COLO829 (cell line): ENCODE measurements around the gene LEAP2.

ENCODE experiments used
- DNase-seq: peaks from one replicate; pipeline ENCODE4 v3.0.0; 2012; ENCODE audit warnings: low spot score

Gene LEAP2

DNA sequence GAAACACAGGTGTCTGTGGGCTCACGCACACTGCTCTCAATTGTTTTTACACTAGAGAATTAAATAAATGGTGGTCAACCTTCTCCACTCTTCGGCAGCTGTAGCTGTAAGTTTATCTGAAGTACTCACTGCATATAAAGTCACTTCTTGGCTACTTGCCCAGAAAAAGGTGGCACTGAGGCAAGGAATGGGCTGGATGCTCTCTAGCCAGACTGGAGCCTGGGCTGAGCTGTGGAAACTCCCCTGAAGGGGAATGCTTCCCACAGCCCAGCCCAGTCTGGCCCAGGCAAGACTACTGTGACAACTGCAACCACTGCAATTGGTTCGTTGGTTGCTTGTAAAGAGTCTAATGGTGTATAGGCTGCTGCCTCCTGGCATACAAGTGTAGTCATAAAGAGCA is 4.5 kb downstream of the LEAP2 start:
- no peak for DNase-seq

GRCh38 chr5:132883261-132883834 is 9.9 kb downstream of the LEAP2 start:
- no peak for DNase-seq

DNA sequence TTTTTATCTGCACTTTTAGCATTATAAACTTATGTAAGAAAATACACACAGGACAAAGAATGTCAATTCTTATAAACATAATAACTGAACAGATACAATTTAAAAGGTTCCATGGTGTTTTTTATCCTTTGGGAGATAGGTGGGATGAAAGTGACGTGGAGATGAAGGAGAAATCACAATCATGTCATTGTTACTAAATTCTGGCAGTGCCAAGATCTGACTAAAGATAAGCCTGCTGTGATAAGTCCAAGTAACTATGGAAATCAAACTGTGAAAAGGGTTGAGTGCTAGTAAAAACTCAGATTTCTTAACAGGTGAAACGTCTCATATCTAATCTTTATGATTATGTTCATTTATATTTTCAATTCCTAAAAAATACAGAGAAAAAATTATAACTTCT is 11.1 kb downstream of the LEAP2 start:
- peak; percentile 60 for DNase-seq

- no peak for DNase-seq
Measured at GRCh38 chr5:132886064-132886823, 12.8 kb downstream of the LEAP2 start.

- peak; percentile 39 for DNase-seq
Measured at GRCh38 chr5:132887283-132887682, 13.8 kb downstream of the LEAP2 start.

- no peak for DNase-seq
Measured at GRCh38 chr5:132889501-132889900, 16.0 kb downstream of the LEAP2 start.

GRCh38 chr5:132890817-132891216 is 17.3 kb downstream of the LEAP2 start:
- DNase-seq: no peak

GRCh38 chr5:132895719-132896305 is 22.3 kb downstream of the LEAP2 start:
- no peak for DNase-seq

DNA sequence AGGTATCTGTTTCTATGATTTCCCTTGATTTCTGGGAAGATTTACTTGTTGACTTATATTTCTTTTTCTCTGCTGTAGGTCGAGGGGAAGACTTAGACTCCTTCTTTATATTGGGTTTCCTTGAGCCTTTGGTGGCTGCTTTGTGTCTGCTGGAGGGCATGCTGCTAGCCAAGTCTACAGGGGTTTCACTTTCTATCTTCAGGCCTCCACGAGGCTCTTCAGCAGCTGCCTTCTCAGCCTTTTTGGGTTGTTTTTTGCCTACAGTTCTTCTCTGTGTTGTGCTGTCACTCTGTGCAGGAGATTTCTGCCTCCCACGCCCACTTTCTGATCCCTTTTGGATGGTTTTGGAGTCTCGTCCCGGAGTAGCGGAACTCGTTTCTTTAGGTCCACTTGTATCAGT is 23.2 kb downstream of the LEAP2 start:
- DNase-seq: no peak

DNA sequence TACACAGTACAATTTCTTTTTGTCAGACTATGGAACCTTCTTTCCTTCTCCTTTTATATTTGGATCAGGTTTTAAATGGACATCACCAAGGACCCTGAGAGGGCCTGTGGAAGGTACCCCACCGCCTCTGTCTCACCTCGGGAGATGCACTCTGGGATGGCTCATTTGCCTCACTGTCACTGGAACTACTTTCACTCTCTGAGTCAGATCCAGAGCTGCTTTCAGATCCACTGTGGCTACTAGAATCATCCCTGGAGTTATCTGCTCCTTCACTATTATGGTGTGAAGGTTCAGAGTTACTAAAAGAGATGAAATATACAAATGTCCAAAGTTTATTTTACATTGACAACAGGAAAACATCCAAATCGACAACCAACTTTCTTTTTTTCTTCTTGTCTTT is 24.6 kb downstream of the LEAP2 start:
- DNase-seq: no peak

GRCh38 chr5:132901036-132901435 is 27.6 kb downstream of the LEAP2 start:
- DNase-seq: no peak

GRCh38 chr5:132901730-132902129 is 28.3 kb downstream of the LEAP2 start:
- no peak for DNase-seq

DNA sequence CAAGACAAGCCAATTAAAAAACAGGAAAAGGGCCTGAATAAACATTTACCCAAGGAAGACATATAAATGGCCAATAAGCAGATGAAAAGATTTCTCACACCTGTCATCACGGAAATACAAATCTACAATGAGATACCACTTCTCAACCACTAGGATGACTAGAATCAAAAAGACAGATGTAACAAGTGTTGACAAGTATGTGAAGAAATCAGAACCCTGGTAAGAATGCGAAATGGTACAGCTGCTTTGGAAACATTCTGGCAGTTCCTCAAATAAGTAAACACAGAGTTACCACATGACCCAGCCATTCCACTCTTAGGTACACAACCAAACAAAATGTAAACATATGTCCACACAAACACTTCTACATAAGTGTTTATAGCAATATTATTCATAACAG is 32.5 kb downstream of the LEAP2 start:
- DNase-seq: no peak

DNA sequence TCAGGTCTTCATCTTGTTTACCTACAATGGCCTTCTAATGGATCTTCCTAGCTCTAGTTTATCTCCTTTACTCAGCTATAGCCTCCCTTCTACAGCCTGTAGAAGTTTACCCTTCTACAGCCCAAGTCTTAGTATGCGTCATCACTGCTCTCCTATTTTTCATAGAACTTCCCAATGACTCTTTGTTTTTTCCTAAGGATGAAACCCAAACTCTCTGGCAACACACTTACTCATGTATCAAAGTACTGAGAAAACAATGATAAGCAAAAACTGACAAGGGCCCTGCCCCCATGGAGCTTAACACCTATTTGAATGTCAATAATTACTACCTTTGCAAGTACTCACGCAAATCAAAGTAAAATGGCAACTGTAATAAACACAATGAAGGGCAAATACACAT is 33.7 kb downstream of the LEAP2 start:
- no peak for DNase-seq

DNA sequence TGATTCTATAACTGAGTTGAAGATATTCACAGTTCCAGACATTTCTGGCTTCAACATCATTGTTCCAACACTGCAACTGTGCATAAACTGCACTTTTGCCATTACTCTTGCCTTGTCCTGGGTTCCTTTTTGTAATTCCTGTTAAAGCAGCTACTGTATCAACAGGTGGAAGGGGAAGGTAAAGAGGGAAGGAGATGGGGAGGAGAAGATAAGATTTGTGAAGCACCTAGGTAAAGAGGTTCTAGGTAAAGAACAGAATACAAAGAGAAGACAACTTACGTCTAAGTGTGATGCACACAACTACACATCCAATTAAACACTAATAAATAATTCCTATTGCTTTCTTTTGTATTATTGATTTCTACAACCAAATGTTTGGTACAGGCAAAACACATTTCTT is 36.2 kb downstream of the LEAP2 start:
- DNase-seq: no peak

DNA sequence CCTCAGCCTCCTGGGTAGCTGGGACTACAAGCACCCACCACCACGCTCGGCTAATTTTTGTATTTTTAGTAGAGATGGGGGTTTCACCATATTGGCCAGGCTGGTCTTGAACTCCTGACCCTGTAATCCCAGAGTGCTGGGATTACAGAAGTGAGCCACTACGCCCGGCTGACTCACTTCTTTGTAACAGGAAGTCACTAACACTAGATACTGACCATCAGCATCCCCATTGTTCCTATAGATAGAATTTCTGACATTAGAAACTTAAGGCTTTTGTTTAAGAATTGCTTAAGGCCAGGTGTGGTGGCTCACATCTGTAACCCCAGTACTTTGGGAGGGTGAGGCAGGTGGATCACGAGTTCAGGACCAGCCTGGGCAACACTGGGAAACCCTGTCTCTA is 42.2 kb downstream of the LEAP2 start:
- DNase-seq: no peak

DNA sequence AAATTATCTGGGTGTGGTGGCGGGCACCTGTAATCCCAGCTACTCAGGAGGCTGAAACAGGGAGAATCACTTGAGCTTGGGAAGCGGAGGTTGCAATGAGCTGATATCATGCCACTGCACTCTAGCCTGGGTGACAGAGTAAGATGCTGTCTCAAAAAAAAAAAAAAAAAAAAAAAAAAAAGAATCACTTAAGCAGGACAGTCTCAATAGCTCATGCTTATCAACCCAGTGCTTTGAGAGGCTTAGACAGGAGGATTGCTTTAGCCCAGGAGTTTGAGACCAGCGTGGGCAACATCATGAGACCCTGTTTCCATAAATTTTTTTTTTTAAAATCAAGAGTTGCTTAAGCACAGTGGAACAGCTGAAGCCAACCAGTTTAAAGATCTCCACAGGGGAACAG is 42.6 kb downstream of the LEAP2 start:
- no peak for DNase-seq
